ENCODE results near the gene NPAS3. TPM values are rescaled to one million over a fixed set of nuclear protein-coding genes. Genes with fewer than 3 reads are reported as not detected.

The NPAS3 gene
- total and polyA plus RNA-seq, 2 of the 8 experiments (the other 6 are each of a cell fraction or from before 2014, with no cell fraction given) = 0.11 to 0.60 TPM

- TF ChIP-seq MAFK (IDR thresholded peaks at IDR 0.05; ENCODE audit: low read depth, low read length) (no peak), E2F6 (IDR thresholded peaks at IDR 0.05) (no peak), BACH1 (IDR thresholded peaks at IDR 0.05; ENCODE audit: low read length) (no peak)
Measured at GRCh38 chr14:33588771-33589170, 650.1 kb downstream of the NPAS3 start (continued).

All from H1 (cell line).